HuH-7 (cell line): Measurements from ENCODE around the gene CIAO3.

Source experiments
- DNase-seq: peaks from one replicate; pipeline ENCODE4 v3.0.0; 2011; ENCODE audit warnings: low spot score

The CIAO3 gene

GRCh38 chr16:734981-735881 lies 5.6 kb downstream of the CIAO3 start:
- DNase-seq = no peak

- DNase-seq = no peak
These were observed 6.4 kb downstream of the CIAO3 start for GRCh38 chr16:734208-734980.

GRCh38 chr16:733382-734207 lies 7.2 kb downstream of the CIAO3 start:
- DNase-seq = no peak

- DNase-seq = no peak
These were observed 7.9 kb downstream of the CIAO3 start for GRCh38 chr16:732936-733335.

GRCh38 chr16:732332-732731 lies 8.5 kb downstream of the CIAO3 start:
- DNase-seq = no peak

GRCh38 chr16:730666-731509 lies 9.9 kb downstream of the CIAO3 start:
- no peak for DNase-seq

- no peak for DNase-seq
These were observed 10.8 kb downstream of the CIAO3 start for GRCh38 chr16:729768-730665.

GRCh38 chr16:728890-729744 lies 11.7 kb downstream of the CIAO3 start:
- no peak for DNase-seq

GRCh38 chr16:728131-728889 lies 12.5 kb downstream of the CIAO3 start:
- DNase-seq = peak; percentile 69

GRCh38 chr16:727291-727977 lies 13.4 kb downstream of the CIAO3 start:
- no peak for DNase-seq

- peak; percentile 60 for DNase-seq
These were observed 14.1 kb downstream of the CIAO3 start, which contains the start of the genes CCDC78 and HAGHL for GRCh38 chr16:726438-727290. TSS of gene CCDC78 (minus strand) at chr16:726443. CDS start at chr16:726367, 76 bp downstream. TSS of gene HAGHL (plus strand) at chr16:727106. CDS start at chr16:727510, 404 bp downstream.

GRCh38 chr16:726188-726437 lies 14.7 kb downstream of the CIAO3 start:
- no peak for DNase-seq

GRCh38 chr16:725463-726187 lies 15.2 kb downstream of the CIAO3 start:
- DNase-seq = no peak

GRCh38 chr16:725041-725376 lies 15.8 kb downstream of the CIAO3 start:
- DNase-seq = no peak

GRCh38 chr16:724188-725040 lies 16.4 kb downstream of the CIAO3 start:
- DNase-seq = no peak

- DNase-seq = no peak
These were observed 17.1 kb downstream of the CIAO3 start for GRCh38 chr16:723695-724094.
